ENCODE measurements around the gene DARS2. TPM values are rescaled to one million over a fixed set of nuclear protein-coding genes. Genes with fewer than 3 reads are reported as not detected.

Gene DARS2, protein sequence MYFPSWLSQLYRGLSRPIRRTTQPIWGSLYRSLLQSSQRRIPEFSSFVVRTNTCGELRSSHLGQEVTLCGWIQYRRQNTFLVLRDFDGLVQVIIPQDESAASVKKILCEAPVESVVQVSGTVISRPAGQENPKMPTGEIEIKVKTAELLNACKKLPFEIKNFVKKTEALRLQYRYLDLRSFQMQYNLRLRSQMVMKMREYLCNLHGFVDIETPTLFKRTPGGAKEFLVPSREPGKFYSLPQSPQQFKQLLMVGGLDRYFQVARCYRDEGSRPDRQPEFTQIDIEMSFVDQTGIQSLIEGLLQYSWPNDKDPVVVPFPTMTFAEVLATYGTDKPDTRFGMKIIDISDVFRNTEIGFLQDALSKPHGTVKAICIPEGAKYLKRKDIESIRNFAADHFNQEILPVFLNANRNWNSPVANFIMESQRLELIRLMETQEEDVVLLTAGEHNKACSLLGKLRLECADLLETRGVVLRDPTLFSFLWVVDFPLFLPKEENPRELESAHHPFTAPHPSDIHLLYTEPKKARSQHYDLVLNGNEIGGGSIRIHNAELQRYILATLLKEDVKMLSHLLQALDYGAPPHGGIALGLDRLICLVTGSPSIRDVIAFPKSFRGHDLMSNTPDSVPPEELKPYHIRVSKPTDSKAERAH
- 23.5 and 23.9 TPM in 2 replicates for total RNA-seq

DNA sequence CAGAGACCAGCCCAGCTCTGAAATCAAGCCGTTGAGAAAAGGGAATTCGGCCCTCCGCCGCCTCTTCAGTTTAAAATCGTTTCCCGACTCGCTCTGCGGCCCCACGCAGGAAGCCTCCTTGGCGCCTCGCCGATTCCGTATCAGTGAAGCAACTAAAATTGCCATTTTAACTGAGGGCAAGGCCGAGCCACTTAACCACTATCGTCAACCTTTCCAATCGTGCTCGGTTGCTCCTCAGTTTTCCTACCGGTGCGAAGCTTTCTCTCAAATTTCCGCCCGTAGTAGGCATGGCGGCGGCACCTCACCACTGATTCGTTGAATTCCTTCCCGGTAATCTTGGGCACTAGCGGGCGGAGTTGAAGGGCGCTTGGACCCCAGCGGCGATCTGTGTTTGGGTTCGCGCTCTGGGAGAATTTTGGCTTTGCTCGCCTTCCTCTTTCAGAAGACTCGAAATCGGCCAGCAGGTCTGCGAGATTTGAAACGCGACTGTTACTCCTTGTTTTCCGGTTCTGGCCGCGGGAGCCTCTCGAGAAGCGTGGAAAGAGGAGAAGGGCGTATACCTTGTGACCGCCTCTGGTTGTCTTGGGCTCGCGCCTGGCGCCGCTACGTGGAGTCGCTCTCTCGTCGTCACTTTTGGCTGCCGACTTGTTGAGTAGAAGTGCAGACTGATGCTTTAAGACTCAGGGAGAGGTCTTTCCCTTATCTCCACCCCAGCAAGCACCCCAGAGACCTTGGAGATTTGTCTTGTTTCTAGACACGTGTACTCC is at the start of gene DARS2, which contains the start of gene CENPL:
Gene DARS2, plus strand, starts transcription at position 359 of the 767 bp plus-strand sequence. CDS start 557 bp downstream, outside the sequence.
Gene CENPL, minus strand, starts transcription at position 569 of the 767 bp plus-strand sequence. CDS start 13,584 bp downstream, outside the sequence.

GRCh38 chr1:173867753-173868265 is 43.3 kb downstream of the DARS2 start, which contains the start of gene GAS5:
Gene GAS5 (minus strand): TSS chr1:173867989.

DNA sequence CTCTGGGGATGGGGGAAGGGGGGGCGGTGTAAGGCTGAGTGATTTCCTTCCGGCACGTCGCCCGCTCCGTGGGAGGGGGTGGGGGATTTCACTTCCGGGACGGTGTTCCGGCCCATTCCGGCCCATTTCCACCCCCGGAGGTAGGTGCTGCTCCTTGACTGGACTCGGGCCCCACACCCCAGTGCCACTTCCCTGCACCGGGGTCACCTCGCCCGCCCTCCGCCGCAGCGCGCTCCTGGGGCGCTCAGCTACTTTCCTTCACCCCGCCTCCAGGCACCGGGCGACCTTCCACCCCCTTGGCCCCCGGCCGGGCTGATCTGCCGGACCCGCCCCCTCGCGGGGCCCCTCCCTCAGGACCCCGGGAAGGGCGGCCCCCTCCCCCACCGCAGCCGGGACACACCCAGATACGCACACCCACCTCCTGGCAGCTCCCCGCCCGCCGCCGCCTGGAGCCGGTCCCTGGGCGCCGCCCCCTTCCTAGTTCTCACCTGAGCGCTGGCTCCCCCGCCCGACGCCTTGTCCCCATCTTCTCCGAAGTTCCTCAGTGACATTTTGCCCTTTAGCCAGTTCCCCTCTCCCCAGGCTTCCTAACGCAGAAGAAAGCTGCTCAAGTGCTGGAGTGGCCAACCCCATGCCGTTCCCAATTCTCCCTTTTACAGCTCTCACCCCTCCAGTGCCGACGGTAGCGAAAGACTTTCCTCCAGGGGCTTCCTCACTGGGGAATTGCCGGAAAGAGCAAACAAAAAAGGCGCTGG is 44.0 kb downstream of the DARS2 start, which contains the start of gene ZBTB37:
Gene ZBTB37, plus strand, starts transcription at position 115 of the 755 bp plus-strand sequence. CDS start 1,846 bp downstream, outside the sequence.

Other genes with a start within 250 kb of the DARS2 start
- gene SLC9C2, start 221.6 kb upstream of the DARS2 start, total RNA-seq: not detected in 2 replicates
- gene TEX50, start 189.3 kb upstream of the DARS2 start, total RNA-seq: not detected in 2 replicates
- gene ANKRD45, start 154.8 kb upstream of the DARS2 start, total RNA-seq: not detected in 2 replicates
- 18.4 and 20.9 TPM in 2 replicates for gene KLHL20, start 109.7 kb upstream of the DARS2 start, total RNA-seq
- gene CENPL, start 210 bp downstream of the DARS2 start, total RNA-seq: 10.9 and 14.5 TPM in 2 replicates
- gene GAS5, start 43.3 kb downstream of the DARS2 start, total RNA-seq: 521 and 783 TPM in 2 replicates
- 1.0 and 1.5 TPM in 2 replicates for gene ZBTB37, start 43.7 kb downstream of the DARS2 start, total RNA-seq
- not detected in 2 replicates for gene SERPINC1, start 92.7 kb downstream of the DARS2 start, total RNA-seq
- 5.7 and 8.0 TPM in 2 replicates for gene RC3H1, start 197.7 kb downstream of the DARS2 start, total RNA-seq

Measured in hair follicular keratinocyte (primary cell).